Vagina (tissue), 2 donors: ENCODE results near the gene KRTAP10-4. TPM values are rescaled to one million over a fixed set of nuclear protein-coding genes. Genes with fewer than 3 reads are reported as not detected.

Experiments
- DNase-seq, 2 donors: peaks; one replicate each; pipeline ENCODE4 v3.0.0-alpha.2; 2017; ENCODE audit errors: extremely low spot score in 2 of 2
- H3K27ac ChIP-seq: fragments of 200-600 bp; sonication (generic); one replicate; pipeline ENCODE4 v1.5.1; 2019
- H3K27me3 ChIP-seq: fragments of 200-600 bp; sonication (generic); one replicate; pipeline ENCODE4 v1.5.1; 2019
- H3K36me3 ChIP-seq, 2 donors: fragments of 200-600 bp; sonication (generic); one replicate each; pipeline ENCODE4 v1.5.1; 2017 to 2019
- H3K4me1 ChIP-seq: fragments of 200-600 bp; sonication (generic); one replicate; pipeline ENCODE4 v1.5.1; 2019
- H3K4me3 ChIP-seq, 2 donors: fragments of 200-600 bp; sonication (generic); 1 replicate in 1 of 2; 2 replicates in 1 of 2; pipeline ENCODE4 v1.5.1; 2016 to 2019
- H3K9me3 ChIP-seq: fragments of 200-600 bp; sonication (generic); one replicate; pipeline ENCODE4 v1.5.1; 2019
- POLR2A ChIP-seq, 2 donors: fragments of 450-650 bp; IDR thresholded peaks; one replicate each; pipeline ENCODE4 v1.6.1; 2017; ENCODE audit warnings: antibody characterized with exemption in 2 of 2, mild to moderate bottlenecking in 2 of 2, moderate library complexity in 2 of 2
- POLR2AphosphoS5 ChIP-seq, 2 donors: sonication (generic); formaldehyde crosslinking; IDR thresholded peaks; one replicate each; pipeline ENCODE4 v1.9.0; 2017; ENCODE audit warnings: antibody characterized with exemption in 2 of 2, mild to moderate bottlenecking in 2 of 2, low read depth in 1 of 2; ENCODE audit not compliant: insufficient read depth in 1 of 2
- intact Hi-C: fragments of 100-400 bp; cut with DNase I; formaldehyde crosslinking; loops from one replicate; pipeline ENCODE4 v1.15.1; 2023
- total RNA-seq: library from RNA; depleted of rRNA; stranded (reverse); fragments of >200 nt; gene quantifications from one replicate; pipeline ENCODE4 v1.2.3, GENCODE V29; 2016
- TF ChIP-seq, protein P1 (sequence below), 3 experiments: fragments of 450-650 bp in 2 of 3; fragments of 200-600 bp in 1 of 3; sonication (generic) in 1 of 3; IDR thresholded peaks; one replicate each; pipeline ENCODE4 v1.5.1; 2017 to 2019; ENCODE audit warnings: antibody characterized with exemption in 3 of 3, mild to moderate bottlenecking in 2 of 3, moderate library complexity in 2 of 3

The KRTAP10-4 gene
- total RNA-seq, 1 donor from 2014 or later: not detected

DNA sequence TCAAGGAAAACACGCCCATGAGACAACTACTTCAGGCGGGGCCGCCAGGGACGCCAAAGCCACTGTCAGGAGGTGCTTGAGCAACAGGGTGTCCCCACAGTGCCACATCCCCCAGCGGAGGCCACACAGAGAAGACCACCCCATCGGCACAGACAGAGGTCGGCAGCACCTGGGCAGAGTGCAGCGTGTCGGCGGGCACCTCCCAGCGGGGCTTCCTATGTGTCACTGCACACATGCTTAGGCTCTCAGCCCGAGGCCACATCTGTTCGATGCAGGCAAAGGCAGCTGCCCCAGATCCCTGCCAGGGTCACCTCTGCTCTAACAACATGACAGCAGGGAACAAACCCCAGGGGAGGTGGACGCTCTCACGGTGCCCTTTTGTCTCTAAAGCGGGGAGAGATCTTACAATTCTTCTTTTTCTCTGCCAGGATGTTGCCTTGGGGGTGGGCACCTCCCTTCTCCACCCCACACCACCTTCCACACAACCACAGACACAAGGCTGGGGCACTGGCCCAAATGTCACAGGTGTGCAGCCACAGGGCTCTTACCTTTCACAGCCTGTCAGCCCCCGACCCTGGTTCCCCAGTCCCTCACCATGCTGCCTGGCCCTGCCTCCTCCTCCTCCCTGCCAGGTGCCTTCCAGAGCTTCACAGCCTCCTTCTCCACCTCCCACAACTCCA, 42.5 kb downstream of the KRTAP10-4 start:
- TF ChIP-seq, protein P1, sequence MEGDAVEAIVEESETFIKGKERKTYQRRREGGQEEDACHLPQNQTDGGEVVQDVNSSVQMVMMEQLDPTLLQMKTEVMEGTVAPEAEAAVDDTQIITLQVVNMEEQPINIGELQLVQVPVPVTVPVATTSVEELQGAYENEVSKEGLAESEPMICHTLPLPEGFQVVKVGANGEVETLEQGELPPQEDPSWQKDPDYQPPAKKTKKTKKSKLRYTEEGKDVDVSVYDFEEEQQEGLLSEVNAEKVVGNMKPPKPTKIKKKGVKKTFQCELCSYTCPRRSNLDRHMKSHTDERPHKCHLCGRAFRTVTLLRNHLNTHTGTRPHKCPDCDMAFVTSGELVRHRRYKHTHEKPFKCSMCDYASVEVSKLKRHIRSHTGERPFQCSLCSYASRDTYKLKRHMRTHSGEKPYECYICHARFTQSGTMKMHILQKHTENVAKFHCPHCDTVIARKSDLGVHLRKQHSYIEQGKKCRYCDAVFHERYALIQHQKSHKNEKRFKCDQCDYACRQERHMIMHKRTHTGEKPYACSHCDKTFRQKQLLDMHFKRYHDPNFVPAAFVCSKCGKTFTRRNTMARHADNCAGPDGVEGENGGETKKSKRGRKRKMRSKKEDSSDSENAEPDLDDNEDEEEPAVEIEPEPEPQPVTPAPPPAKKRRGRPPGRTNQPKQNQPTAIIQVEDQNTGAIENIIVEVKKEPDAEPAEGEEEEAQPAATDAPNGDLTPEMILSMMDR (IDR thresholded peaks at IDR 0.05): no peak
- TF ChIP-seq POLR2A (IDR thresholded peaks at IDR 0.05) (no peak), POLR2AphosphoS5 (IDR thresholded peaks at IDR 0.05; ENCODE audit: insufficient read depth in 1 of 2, low read depth in 1 of 2) (no peak)
- Histone ChIP-seq H3K4me1 (no peaks in the 10 kb centered on the region), H3K27me3 (no peaks in the 10 kb centered on the region), H3K36me3 (no peaks in the 10 kb centered on the region), H3K27ac (no peak overlapping the region), H3K4me3 (no peak overlapping the region), H3K9me3 (peaks cover 5% of the 10 kb centered on the region)
- intact Hi-C loops: no loop called here
- DNase-seq: peak in 1 of 2 donors; percentile 95

DNA sequence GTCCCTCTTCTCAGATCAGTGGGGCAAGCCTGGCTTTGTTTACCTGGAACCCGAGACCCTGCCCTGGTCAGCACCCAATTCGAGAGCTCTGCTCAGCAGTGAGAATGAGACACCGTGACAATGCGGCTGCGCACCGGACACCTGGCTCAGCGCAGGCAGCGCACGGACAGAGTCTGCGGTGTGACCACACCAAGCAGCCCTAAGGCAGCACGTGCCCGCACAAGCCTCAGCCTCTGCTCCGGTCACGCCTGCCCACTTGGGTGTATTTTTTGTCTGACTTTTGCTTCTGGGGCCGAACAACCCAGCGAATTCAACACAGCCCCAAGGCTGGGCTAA, 43.0 kb downstream of the KRTAP10-4 start:
- intact Hi-C loops: no loop called here
- H3K4me1 ChIP-seq: no peaks in the 10 kb centered on the region
- H3K27ac ChIP-seq: no peak overlapping the region
- H3K27me3 ChIP-seq: no peaks in the 10 kb centered on the region
- peak in 1 of 2 donors; percentile 67 for DNase-seq
- TF ChIP-seq POLR2AphosphoS5 (IDR thresholded peaks at IDR 0.05; ENCODE audit: insufficient read depth in 1 of 2, low read depth in 1 of 2): no peak
- no peak for TF ChIP-seq POLR2A (IDR thresholded peaks at IDR 0.05)
- TF ChIP-seq, protein P1 (IDR thresholded peaks at IDR 0.05): no peak
- H3K4me3 ChIP-seq: no peak overlapping the region
- H3K36me3 ChIP-seq: no peaks in the 10 kb centered on the region
- H3K9me3 ChIP-seq: peaks cover 4% of the 10 kb centered on the region

DNA sequence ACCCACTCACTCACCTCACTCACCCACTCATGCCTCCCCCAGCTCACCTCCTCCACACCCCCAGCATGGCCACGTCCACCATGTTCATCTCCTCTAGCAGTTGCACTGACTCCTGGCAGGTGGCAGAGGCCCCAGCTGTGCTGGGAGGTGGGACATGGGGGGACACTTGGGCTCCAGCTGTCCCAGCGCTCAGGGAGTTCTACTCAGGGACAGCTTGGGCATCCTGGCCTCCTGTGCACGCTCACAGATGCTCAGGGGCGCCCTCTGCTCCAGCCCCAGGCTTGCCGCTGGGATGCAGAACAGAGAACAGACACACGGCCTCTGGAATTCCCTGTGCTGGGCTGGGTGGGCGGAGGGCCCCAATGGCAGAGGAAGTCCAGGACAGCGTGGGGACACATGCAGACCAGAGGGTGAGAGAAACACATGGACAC, 43.6 kb downstream of the KRTAP10-4 start:
- Histone ChIP-seq H3K36me3 (no peaks in the 10 kb centered on the region), H3K27me3 (no peaks in the 10 kb centered on the region), H3K27ac (no peak overlapping the region), H3K9me3 (no peaks in the 10 kb centered on the region), H3K4me3 (no peak overlapping the region), H3K4me1 (no peaks in the 10 kb centered on the region)
- TF ChIP-seq POLR2AphosphoS5 (IDR thresholded peaks at IDR 0.05; ENCODE audit: insufficient read depth in 1 of 2, low read depth in 1 of 2) (no peak), POLR2A (IDR thresholded peaks at IDR 0.05) (no peak)
- TF ChIP-seq, protein P1 (IDR thresholded peaks at IDR 0.05): no peak
- DNase-seq: peak; percentile 62 to 88
- intact Hi-C loops: no loop called here

DNA sequence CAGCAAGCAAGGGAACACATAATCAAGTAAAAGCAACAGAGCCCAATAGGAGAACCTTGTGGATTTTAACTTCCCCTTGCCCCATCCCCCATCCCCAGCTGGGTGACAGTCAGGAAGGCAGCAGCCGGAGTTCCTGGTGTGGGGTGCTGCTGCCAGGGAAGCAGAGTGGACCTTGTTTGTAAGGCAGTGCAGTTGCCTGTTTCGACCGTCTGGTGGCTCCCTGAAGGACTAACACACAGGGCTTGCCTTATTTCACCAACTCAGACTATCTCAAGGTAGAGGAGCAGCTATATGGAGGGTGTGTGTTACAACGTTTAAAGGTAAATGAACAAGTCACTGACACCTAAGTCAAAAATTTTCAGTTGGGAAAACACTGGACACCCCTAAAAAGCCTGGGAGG, 45.0 kb downstream of the KRTAP10-4 start:
- Histone ChIP-seq H3K36me3 (no peaks in the 10 kb centered on the region), H3K27ac (no peak overlapping the region), H3K4me1 (no peaks in the 10 kb centered on the region), H3K9me3 (no peaks in the 10 kb centered on the region), H3K27me3 (no peaks in the 10 kb centered on the region), H3K4me3 (no peak overlapping the region)
- no peak for TF ChIP-seq POLR2A (IDR thresholded peaks at IDR 0.05)
- no peak for TF ChIP-seq POLR2AphosphoS5 (IDR thresholded peaks at IDR 0.05; ENCODE audit: insufficient read depth in 1 of 2, low read depth in 1 of 2)
- TF ChIP-seq, protein P1 (IDR thresholded peaks at IDR 0.05): no peak
- no peak for DNase-seq
- intact Hi-C loops: no loop called here

DNA sequence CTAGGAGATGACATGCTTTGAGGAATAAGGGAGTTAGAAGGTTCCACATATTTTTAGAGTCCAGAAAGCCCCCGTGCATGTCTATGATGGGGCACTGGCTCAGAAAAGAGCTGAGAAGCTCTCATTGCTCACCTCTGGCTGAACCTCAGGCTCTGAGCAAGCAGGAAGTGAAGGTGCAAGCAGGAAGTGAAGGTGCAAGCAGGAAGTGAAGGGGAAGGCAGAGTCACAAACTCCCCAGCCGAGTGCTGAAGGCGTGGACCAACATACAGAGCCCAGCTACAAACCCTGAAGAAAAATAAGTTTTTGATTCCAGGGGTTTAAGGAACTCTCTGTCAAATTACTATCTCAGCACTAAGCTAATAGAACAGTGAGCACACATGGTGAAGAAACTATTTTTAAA, 45.4 kb downstream of the KRTAP10-4 start:
- no peaks in the 10 kb centered on the region for H3K4me1 ChIP-seq
- no peak for DNase-seq
- intact Hi-C loops: no loop called here
- H3K27ac ChIP-seq: no peak overlapping the region
- H3K36me3 ChIP-seq: no peaks in the 10 kb centered on the region
- peaks cover 2% of the 10 kb centered on the region for H3K9me3 ChIP-seq
- no peak overlapping the region for H3K4me3 ChIP-seq
- no peaks in the 10 kb centered on the region for H3K27me3 ChIP-seq
- TF ChIP-seq, protein P1 (IDR thresholded peaks at IDR 0.05): no peak
- TF ChIP-seq POLR2AphosphoS5 (IDR thresholded peaks at IDR 0.05; ENCODE audit: insufficient read depth in 1 of 2, low read depth in 1 of 2): no peak
- TF ChIP-seq POLR2A (IDR thresholded peaks at IDR 0.05): no peak
